GM23338 (cell line): ENCODE data around the gene FAM193B. TPM values are rescaled to one million over a fixed set of nuclear protein-coding genes. Genes with fewer than 3 reads are reported as not detected.

Experiments used
- ATAC-seq: fragments of 200-7000 bp; cut with Tn5 transposase; 3 replicates; pipeline ENCODE4 v1.9.1; 2020
- DNase-seq: peaks from one replicate; pipeline ENCODE4 v3.0.0-alpha.2; 2015; ENCODE audit warnings: low spot score
- H2AFZ ChIP-seq: fragments of 200-600 bp; sonication (generic); 2 replicates; pipeline ENCODE4 v1.8.0; 2016; ENCODE audit warnings: antibody characterized with exemption, mild to moderate bottlenecking, moderate library complexity
- H3F3A ChIP-seq: fragments of 200-600 bp; sonication (generic); replicated peaks from 2 replicates; pipeline ENCODE4 v1.8.0; 2017; ENCODE audit warnings: antibody characterized with exemption, mixed run types, low read depth
- H3K27ac ChIP-seq: fragments of 200-600 bp; sonication (generic); 2 replicates; pipeline ENCODE4 v1.6.1; 2016; ENCODE audit warnings: low read depth
- H3K27me3 ChIP-seq: fragments of 200-600 bp; sonication (generic); 2 replicates; pipeline ENCODE4 v1.8.0; 2016; ENCODE audit warnings: mild to moderate bottlenecking, mixed run types, moderate library complexity; ENCODE audit not compliant: insufficient read depth
- H3K36me3 ChIP-seq: fragments of 200-600 bp; sonication (generic); 2 replicates; pipeline ENCODE4 v1.8.0; 2016; ENCODE audit warnings: mild to moderate bottlenecking; ENCODE audit not compliant: insufficient read depth
- H3K4me1 ChIP-seq: fragments of 200-600 bp; sonication (generic); 2 replicates; pipeline ENCODE4 v1.8.0; 2016; ENCODE audit warnings: mild to moderate bottlenecking, moderate library complexity; ENCODE audit not compliant: insufficient read depth
- H3K4me2 ChIP-seq: fragments of 200-600 bp; sonication (generic); 2 replicates; pipeline ENCODE4 v1.7.1; 2017; ENCODE audit warnings: mixed run types
- H3K4me3 ChIP-seq: fragments of 200-600 bp; sonication (generic); 2 replicates; pipeline ENCODE4 v1.6.1; 2016; ENCODE audit warnings: mixed run types
- H3K79me2 ChIP-seq: fragments of 200-600 bp; sonication (generic); replicated peaks from 2 replicates; pipeline ENCODE4 v1.8.0; 2017; ENCODE audit warnings: mild to moderate bottlenecking; ENCODE audit not compliant: insufficient read depth
- H3K9me2 ChIP-seq: fragments of 200-600 bp; sonication (generic); 2 replicates; pipeline ENCODE4 v1.8.0; 2017; ENCODE audit not compliant: insufficient read depth
- H4K20me1 ChIP-seq: fragments of 200-600 bp; sonication (generic); replicated peaks from 2 replicates; pipeline ENCODE4 v1.8.0; 2017; ENCODE audit warnings: mild to moderate bottlenecking; ENCODE audit not compliant: insufficient read depth
- H3K27ac Mint-ChIP-seq: 2 replicates; pipeline ENCODE4 v1.8.0; 2020; ENCODE audit warnings: inconsistent platforms, mild to moderate bottlenecking, moderate library complexity, mixed read lengths
- H3K27me3 Mint-ChIP-seq: 3 replicates; pipeline ENCODE4 v1.8.0; 2022; ENCODE audit warnings: low read depth, mild to moderate bottlenecking, moderate library complexity, mixed read lengths, inconsistent platforms; ENCODE audit not compliant: insufficient read depth, poor library complexity
- H3K36me3 Mint-ChIP-seq: 3 replicates; pipeline ENCODE4 v1.8.0; 2021; ENCODE audit warnings: low read depth, mild to moderate bottlenecking, inconsistent platforms, moderate library complexity, mixed read lengths
- H3K4me1 Mint-ChIP-seq: 3 replicates; pipeline ENCODE4 v1.8.0; 2020; ENCODE audit warnings: mild to moderate bottlenecking, inconsistent platforms, mixed read lengths
- H3K4me3 Mint-ChIP-seq: 3 replicates; pipeline ENCODE4 v1.8.0; 2021; ENCODE audit warnings: moderate library complexity, mild to moderate bottlenecking, inconsistent platforms, mixed read lengths
- H3K9me3 Mint-ChIP-seq: 3 replicates; pipeline ENCODE4 v1.8.0; 2020; ENCODE audit warnings: moderate library complexity, mild to moderate bottlenecking, inconsistent platforms, mixed read lengths
- CREB1 ChIP-seq: fragments of 250-450 bp; sonication (Bioruptor Pico); IDR thresholded peaks from 2 replicates; pipeline ENCODE4 v1.5.0; 2020; ENCODE audit warnings: low read depth, mild to moderate bottlenecking, moderate library complexity
- CTCF ChIP-seq, 2 experiments: fragments of 200-600 bp in 1 of 2; sonication (generic) in 1 of 2; conservative IDR thresholded peaks; 2 replicates each; pipeline versions ENCODE4 v1.5.1 to v1.6.1; 2016 to 2017; ENCODE audit warnings: antibody characterized with exemption in 2 of 2, low read depth in 2 of 2, mild to moderate bottlenecking in 2 of 2, moderate library complexity in 1 of 2
- ETS1 ChIP-seq: IDR thresholded peaks from 2 replicates; pipeline ENCODE4 v1.6.1; 2016; ENCODE audit warnings: antibody characterized with exemption
- EZH2 ChIP-seq: fragments of 200-600 bp; sonication (generic); IDR thresholded peaks from one replicate; pipeline ENCODE4 v1.8.0; 2017; ENCODE audit warnings: antibody characterized with exemption, mild to moderate bottlenecking, low read depth; ENCODE audit not compliant: unreplicated experiment
- EZH2phosphoT487 ChIP-seq: fragments of 200-600 bp; sonication (generic); IDR thresholded peaks from one replicate; pipeline ENCODE4 v1.8.1; 2018; ENCODE audit warnings: antibody characterized with exemption; ENCODE audit not compliant: unreplicated experiment
- JUNB ChIP-seq: IDR thresholded peaks from one replicate; pipeline ENCODE4 v1.6.1; 2016; ENCODE audit warnings: antibody characterized with exemption; ENCODE audit not compliant: unreplicated experiment
- NANOG ChIP-seq: IDR thresholded peaks from 2 replicates; pipeline ENCODE4 v1.6.1; 2016; ENCODE audit warnings: antibody characterized with exemption, borderline replicate concordance
- POLR2AphosphoS5 ChIP-seq: IDR thresholded peaks from 2 replicates; pipeline ENCODE4 v1.6.1; 2016; ENCODE audit warnings: antibody characterized with exemption, low read depth
- REST ChIP-seq: IDR thresholded peaks from one replicate; pipeline ENCODE4 v1.6.1; 2018; ENCODE audit warnings: antibody characterized with exemption; ENCODE audit not compliant: unreplicated experiment
- STAT1 ChIP-seq: IDR thresholded peaks from one replicate; pipeline ENCODE4 v1.6.1; 2016; ENCODE audit warnings: antibody characterized with exemption; ENCODE audit not compliant: unreplicated experiment
- ZNF114 ChIP-seq: fragments of 250-450 bp; sonication (Bioruptor Pico); IDR thresholded peaks from 2 replicates; pipeline ENCODE4 v1.5.0; 2020; ENCODE audit warnings: mild to moderate bottlenecking, moderate library complexity
- ZNF331 ChIP-seq: fragments of 250-450 bp; sonication (Bioruptor Pico); IDR thresholded peaks from 2 replicates; pipeline ENCODE4 v1.5.0; 2020; ENCODE audit warnings: low read depth, mild to moderate bottlenecking, moderate library complexity
- ZNF462 ChIP-seq: fragments of 250-450 bp; sonication (Bioruptor Pico); IDR thresholded peaks from 2 replicates; pipeline ENCODE4 v1.5.0; 2020; ENCODE audit warnings: mild to moderate bottlenecking, moderate library complexity
- polyA plus RNA-seq: library from polyadenylated mRNA; unstranded; fragments of >200 nt; fragmentation: Nextera tagmentation; extraction: Ambion mirVana; gene quantifications from 2 replicates; pipeline ENCODE4 v1.2.1, GENCODE V29; 2016
- total RNA-seq: library from RNA; depleted of rRNA; stranded (reverse); fragments of >200 nt; shearing (Covaris generic); gene quantifications from 2 replicates; pipeline ENCODE4 v1.2.3, GENCODE V29; 2014

Gene FAM193B
- total and polyA plus RNA-seq, 2 experiments from 2014 or later: 44.4 to 58.6 TPM

- peaks cover 39% of the 10 kb centered on the region for H3K36me3 Mint-ChIP-seq
Measured at GRCh38 chr5:177536386-177536785, 18.0 kb downstream of the FAM193B start.

More at GRCh38 chr5:177536386-177536785, 18.0 kb downstream of the FAM193B start:
- H3K4me3 ChIP-seq: no peak overlapping the region
- ATAC-seq (no peak), DNase-seq (no peak)
- H2AFZ ChIP-seq: no peak overlapping the region
- H3K36me3 ChIP-seq: peaks cover 14% of the 10 kb centered on the region
- Mint-ChIP-seq H3K9me3 (no peaks in the 10 kb centered on the region), H3K4me3 (no peak overlapping the region), H3K27me3 (peaks cover 3% of the 10 kb centered on the region), H3K27ac (no peak overlapping the region), H3K4me1 (peaks cover 3% of the 10 kb centered on the region; the same call in 2 of the 3 replicates)
- H3K4me1 ChIP-seq: no peaks in the 10 kb centered on the region
- H3K4me2 ChIP-seq: no peak overlapping the region
- 0 out of 2 replicates have a peak, but pooled peaks cover 7% of the 10 kb centered on the region for H3F3A ChIP-seq
- H3K27ac ChIP-seq: no peak overlapping the region
- no peaks in the 10 kb centered on the region for H3K27me3 ChIP-seq
- no peaks in the 10 kb centered on the region for H3K9me2 ChIP-seq
- TF ChIP-seq EZH2phosphoT487: no peak
- no peak for TF ChIP-seq POLR2AphosphoS5
- TF ChIP-seq ZNF462: no peak
- TF ChIP-seq JUNB: no peak
- no peak for TF ChIP-seq NANOG
- TF ChIP-seq REST: no peak
- no peak for TF ChIP-seq EZH2
- no peak for TF ChIP-seq ZNF331 (CRISPR knock-in tag)
- TF ChIP-seq STAT1: no peak
- no peak for TF ChIP-seq ETS1
- no peak for TF ChIP-seq ZNF114 (CRISPR knock-in tag)
- TF ChIP-seq CREB1: no peak
- no peak for TF ChIP-seq CTCF (conservative IDR thresholded peaks at IDR 0.05; ENCODE audit: low read depth in 2 of 2)
- peaks cover 15% of the 10 kb centered on the region for H3K79me2 ChIP-seq
- H4K20me1 ChIP-seq: peaks cover 35% of the 10 kb centered on the region
